Stimulated activated CD8-positive, alpha-beta memory T cell treated with anti-CD3 and anti-CD28 coated beads, Interleukin-12 subunit alpha, Interleukin-12 subunit beta, amount 100 ng/mL, for 24 hours (primary cell): ENCODE data around the gene TXNL4A.
"Not testable (repeated sequence)": the region's sequence is repeated elsewhere in the genome, so short reads cannot be mapped to it uniquely, and the experiment has no call there.

Experiments
- DNase-seq: peaks from one replicate; pipeline ENCODE4 v3.0.0-alpha.2; 2020; ENCODE audit errors: extremely low read depth

Gene TXNL4A

GRCh38 chr18:79988451-79989194, at the start of gene TXNL4A:
TXNL4A (minus strand) TSS chr18:79988563; CDS start chr18:79988392, 171 bp downstream.
- peak; percentile 72 for DNase-seq

- DNase-seq, result no peak
These were observed 48.9 kb upstream of the TXNL4A start for GRCh38 chr18:80037300-80037699.

- DNase-seq, result no peak
These were observed 47.6 kb upstream of the TXNL4A start for GRCh38 chr18:80035997-80036396.

- DNase-seq, result no peak
These were observed 46.6 kb upstream of the TXNL4A start for GRCh38 chr18:80034852-80035406.

GRCh38 chr18:80034068-80034851, 45.9 kb upstream of the TXNL4A start, which contains the start of gene RBFA:
RBFA (plus strand) TSS chr18:80034434; CDS start chr18:80034496, 62 bp downstream.
- DNase-seq, result peak; percentile 99

- peak; percentile 34 for DNase-seq
These were observed 45.1 kb upstream of the TXNL4A start for GRCh38 chr18:80033181-80034067.

- DNase-seq, result no peak
These were observed 41.3 kb upstream of the TXNL4A start for GRCh38 chr18:80029690-80030089.

GRCh38 chr18:80027719-80028118, 39.4 kb upstream of the TXNL4A start:
- DNase-seq, result not testable (repeated sequence)

GRCh38 chr18:80026363-80026762, 38.0 kb upstream of the TXNL4A start:
- no peak for DNase-seq

GRCh38 chr18:80023173-80023572, 34.8 kb upstream of the TXNL4A start:
- no peak for DNase-seq

- DNase-seq, result no peak
These were observed 34.2 kb upstream of the TXNL4A start for GRCh38 chr18:80022613-80023012.

GRCh38 chr18:80012714-80013113, 24.4 kb upstream of the TXNL4A start:
- no peak for DNase-seq

- not testable (repeated sequence) for DNase-seq
These were observed 23.3 kb upstream of the TXNL4A start for GRCh38 chr18:80011496-80012137.

GRCh38 chr18:80010551-80010906, 22.2 kb upstream of the TXNL4A start:
- DNase-seq, result no peak

- DNase-seq, result no peak
These were observed 21.5 kb upstream of the TXNL4A start for GRCh38 chr18:80009661-80010550.

GRCh38 chr18:80006724-80007123, 18.4 kb upstream of the TXNL4A start:
- DNase-seq, result no peak

- no peak for DNase-seq
These were observed 16.4 kb upstream of the TXNL4A start for GRCh38 chr18:80004600-80005342.

GRCh38 chr18:80002468-80002867, 14.1 kb upstream of the TXNL4A start:
- DNase-seq, result no peak

GRCh38 chr18:80000877-80001276, 12.5 kb upstream of the TXNL4A start:
- no peak for DNase-seq
